ENCODE data around the gene CNKSR2. TPM values are rescaled to one million over a fixed set of nuclear protein-coding genes. Genes with fewer than 3 reads are reported as not detected.

The CNKSR2 gene
- total and polyA plus RNA-seq, 2 of the 13 experiments (the other 11 are each of a cell fraction or from before 2014, with no cell fraction given), result not detected

DNA sequence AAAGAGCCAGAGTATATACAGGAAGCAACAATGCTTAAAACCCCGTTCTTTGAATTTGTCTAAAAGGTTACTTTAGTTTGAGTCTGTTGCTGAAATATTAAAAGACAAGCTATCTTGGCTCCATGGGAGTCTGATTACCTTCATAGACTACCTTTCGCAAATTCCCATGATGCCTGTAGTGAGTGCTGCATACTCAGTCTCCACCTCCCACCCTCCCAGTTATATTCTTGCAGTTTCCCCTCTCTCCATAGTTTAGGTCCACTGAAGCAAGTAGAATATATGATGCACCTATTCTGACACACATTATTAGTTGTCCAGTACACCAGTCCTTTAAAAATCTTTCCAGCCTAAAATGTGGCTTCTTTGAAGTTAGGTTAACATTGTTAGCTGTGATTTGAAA lies 2.4 kb downstream of the CNKSR2 start (continued):
- TF ChIP-seq, protein P1, sequence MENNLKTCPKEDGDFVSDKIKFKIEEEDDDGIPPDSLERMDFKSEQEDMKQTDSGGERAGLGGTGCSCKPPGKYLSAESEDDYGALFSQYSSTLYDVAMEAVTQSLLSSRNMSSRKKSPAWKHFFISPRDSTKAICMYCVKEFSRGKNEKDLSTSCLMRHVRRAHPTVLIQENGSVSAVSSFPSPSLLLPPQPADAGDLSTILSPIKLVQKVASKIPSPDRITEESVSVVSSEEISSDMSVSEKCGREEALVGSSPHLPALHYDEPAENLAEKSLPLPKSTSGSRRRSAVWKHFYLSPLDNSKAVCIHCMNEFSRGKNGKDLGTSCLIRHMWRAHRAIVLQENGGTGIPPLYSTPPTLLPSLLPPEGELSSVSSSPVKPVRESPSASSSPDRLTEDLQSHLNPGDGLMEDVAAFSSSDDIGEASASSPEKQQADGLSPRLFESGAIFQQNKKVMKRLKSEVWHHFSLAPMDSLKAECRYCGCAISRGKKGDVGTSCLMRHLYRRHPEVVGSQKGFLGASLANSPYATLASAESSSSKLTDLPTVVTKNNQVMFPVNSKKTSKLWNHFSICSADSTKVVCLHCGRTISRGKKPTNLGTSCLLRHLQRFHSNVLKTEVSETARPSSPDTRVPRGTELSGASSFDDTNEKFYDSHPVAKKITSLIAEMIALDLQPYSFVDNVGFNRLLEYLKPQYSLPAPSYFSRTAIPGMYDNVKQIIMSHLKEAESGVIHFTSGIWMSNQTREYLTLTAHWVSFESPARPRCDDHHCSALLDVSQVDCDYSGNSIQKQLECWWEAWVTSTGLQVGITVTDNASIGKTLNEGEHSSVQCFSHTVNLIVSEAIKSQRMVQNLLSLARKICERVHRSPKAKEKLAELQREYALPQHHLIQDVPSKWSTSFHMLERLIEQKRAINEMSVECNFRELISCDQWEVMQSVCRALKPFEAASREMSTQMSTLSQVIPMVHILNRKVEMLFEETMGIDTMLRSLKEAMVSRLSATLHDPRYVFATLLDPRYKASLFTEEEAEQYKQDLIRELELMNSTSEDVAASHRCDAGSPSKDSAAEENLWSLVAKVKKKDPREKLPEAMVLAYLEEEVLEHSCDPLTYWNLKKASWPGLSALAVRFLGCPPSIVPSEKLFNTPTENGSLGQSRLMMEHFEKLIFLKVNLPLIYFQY (CRISPR knock-in tag; IDR thresholded peaks at IDR 0.05; ENCODE audit: borderline replicate concordance), result no peak
- TF ChIP-seq ZNF557 (CRISPR knock-in tag; IDR thresholded peaks at IDR 0.05) (no peak), KLF15 (CRISPR knock-in tag; IDR thresholded peaks at IDR 0.05; ENCODE audit: borderline replicate concordance) (no peak), ARID2 (CRISPR knock-in tag; IDR thresholded peaks at IDR 0.05; ENCODE audit: borderline replicate concordance) (no peak), HOXA7 (CRISPR knock-in tag; IDR thresholded peaks at IDR 0.05) (no peak)

DNA sequence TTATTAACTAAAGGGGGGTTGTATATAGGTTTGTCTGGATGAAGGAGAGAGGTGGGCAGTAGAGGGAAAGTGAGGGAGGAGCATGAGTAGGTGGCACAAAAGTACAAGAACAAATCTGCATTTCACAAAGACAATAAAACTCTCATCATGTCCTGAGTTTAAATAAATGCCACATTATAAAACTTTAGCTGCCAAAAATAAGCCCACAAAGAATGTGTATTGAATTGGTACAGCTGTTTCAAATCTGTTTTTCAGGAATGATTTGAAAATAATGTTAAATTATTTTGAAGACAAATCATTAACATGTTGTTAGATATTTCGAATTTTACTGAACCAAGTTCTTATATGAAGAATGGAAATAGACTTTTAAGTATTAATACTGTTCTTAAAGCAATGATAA lies 5.8 kb downstream of the CNKSR2 start:
- intact Hi-C loops (cut with micrococcal nuclease; ENCODE audit: unreplicated experiment) (no loop called here), in situ Hi-C loops (cut with HindIII; ENCODE audit: extremely low pct_ligation_motif_present, low pct_unique_long_range_greater_than_20kb) (no loop called here)
- FAIRE-seq (no peak), DNase-seq (ENCODE audit: low spot score) (no peak), ATAC-seq (no peak)
- Histone ChIP-seq H3K27ac (ENCODE audit: extremely low read length, insufficient read depth, low read length) (no peak overlapping the region), H3K4me3 (replicated peaks in 1 of 3; ENCODE audit: insufficient read depth in 1 of 3, low read depth in 2 of 3, low read length in 3 of 3) (no peak overlapping the region), H2AFZ (ENCODE audit: low read length) (no peak overlapping the region), H3K27me3 (ENCODE audit: control insufficient read depth in 1 of 2, insufficient read depth in 2 of 2, low read length in 2 of 2) (no peaks in the 10 kb centered on the region), H3K36me3 (replicated peaks in 1 of 2; ENCODE audit: control insufficient read depth in 1 of 2, insufficient read depth in 2 of 2, low read length in 2 of 2) (no peaks in the 10 kb centered on the region), H4K20me1 (ENCODE audit: insufficient read depth, low read length) (no peaks in the 10 kb centered on the region), H3K4me1 (ENCODE audit: insufficient read depth, low read length) (no peaks in the 10 kb centered on the region), H3K79me2 (ENCODE audit: insufficient read depth, low read length) (no peaks in the 10 kb centered on the region), H3K9ac (ENCODE audit: insufficient read depth, low read depth, low read length) (no peak overlapping the region), H3K4me2 (ENCODE audit: low read depth, low read length) (no peak overlapping the region), H3K9me3 (ENCODE audit: low read length) (no peaks in the 10 kb centered on the region)
- no TSS peak for BruUV-seq (replicated peaks)
- ChIA-PET POLR2A (no interaction called here), CTCF (ENCODE audit: low intra/inter-chr PET ratio, low total read pairs) (no interaction called here)
- 0% methylated on average over 1 of the region's 1 CpG for WGBS (ENCODE audit: low lambda C conversion rate)
- TF ChIP-seq, protein P2, sequence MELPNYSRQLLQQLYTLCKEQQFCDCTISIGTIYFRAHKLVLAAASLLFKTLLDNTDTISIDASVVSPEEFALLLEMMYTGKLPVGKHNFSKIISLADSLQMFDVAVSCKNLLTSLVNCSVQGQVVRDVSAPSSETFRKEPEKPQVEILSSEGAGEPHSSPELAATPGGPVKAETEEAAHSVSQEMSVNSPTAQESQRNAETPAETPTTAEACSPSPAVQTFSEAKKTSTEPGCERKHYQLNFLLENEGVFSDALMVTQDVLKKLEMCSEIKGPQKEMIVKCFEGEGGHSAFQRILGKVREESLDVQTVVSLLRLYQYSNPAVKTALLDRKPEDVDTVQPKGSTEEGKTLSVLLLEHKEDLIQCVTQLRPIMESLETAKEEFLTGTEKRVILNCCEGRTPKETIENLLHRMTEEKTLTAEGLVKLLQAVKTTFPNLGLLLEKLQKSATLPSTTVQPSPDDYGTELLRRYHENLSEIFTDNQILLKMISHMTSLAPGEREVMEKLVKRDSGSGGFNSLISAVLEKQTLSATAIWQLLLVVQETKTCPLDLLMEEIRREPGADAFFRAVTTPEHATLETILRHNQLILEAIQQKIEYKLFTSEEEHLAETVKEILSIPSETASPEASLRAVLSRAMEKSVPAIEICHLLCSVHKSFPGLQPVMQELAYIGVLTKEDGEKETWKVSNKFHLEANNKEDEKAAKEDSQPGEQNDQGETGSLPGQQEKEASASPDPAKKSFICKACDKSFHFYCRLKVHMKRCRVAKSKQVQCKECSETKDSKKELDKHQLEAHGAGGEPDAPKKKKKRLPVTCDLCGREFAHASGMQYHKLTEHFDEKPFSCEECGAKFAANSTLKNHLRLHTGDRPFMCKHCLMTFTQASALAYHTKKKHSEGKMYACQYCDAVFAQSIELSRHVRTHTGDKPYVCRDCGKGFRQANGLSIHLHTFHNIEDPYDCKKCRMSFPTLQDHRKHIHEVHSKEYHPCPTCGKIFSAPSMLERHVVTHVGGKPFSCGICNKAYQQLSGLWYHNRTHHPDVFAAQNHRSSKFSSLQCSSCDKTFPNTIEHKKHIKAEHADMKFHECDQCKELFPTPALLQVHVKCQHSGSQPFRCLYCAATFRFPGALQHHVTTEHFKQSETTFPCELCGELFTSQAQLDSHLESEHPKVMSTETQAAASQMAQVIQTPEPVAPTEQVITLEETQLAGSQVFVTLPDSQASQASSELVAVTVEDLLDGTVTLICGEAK (IDR thresholded peaks at IDR 0.05), result no peak
- TF ChIP-seq, protein P2 (CRISPR knock-in tag; IDR thresholded peaks at IDR 0.05), result no peak
- TF ChIP-seq NRL (CRISPR knock-in tag; IDR thresholded peaks at IDR 0.05; ENCODE audit: borderline replicate concordance), result no peak
- no peak for TF ChIP-seq MXD4 (CRISPR knock-in tag; IDR thresholded peaks at IDR 0.05)
- no peak for TF ChIP-seq SRY (CRISPR knock-in tag; IDR thresholded peaks at IDR 0.05)
- TF ChIP-seq ARNT (IDR thresholded peaks at IDR 0.05), result no peak
- no peak for TF ChIP-seq IKZF4 (CRISPR knock-in tag; IDR thresholded peaks at IDR 0.05; ENCODE audit: borderline replicate concordance, low read depth, not compliant biosample characterization)

Data from HepG2 (cell line).